ENCODE data around the gene NHLRC4.

GRCh38 chr16:593406-593805, 26.6 kb downstream of the NHLRC4 start:
- TF ChIP-seq CTCF (IDR thresholded peaks at IDR 0.05) (no peak), POLR2A (IDR thresholded peaks at IDR 0.05) (no peak), POLR2AphosphoS5 (IDR thresholded peaks at IDR 0.05; ENCODE audit: insufficient read depth in 1 of 2, low read depth in 1 of 2) (peak in 1 of 2 donors; percentile 45)

Data from vagina (tissue), 2 donors.